OCI-LY1 (cell line): ENCODE measurements around the gene CCDC142.

Source experiments
- H2AFZ ChIP-seq: fragments of 200-600 bp; sonication (generic), shearing (Covaris generic); 2 replicates; pipeline ENCODE4 v1.6.0; 2014; ENCODE audit warnings: antibody characterized with exemption, mild to moderate bottlenecking, low read length
- H3F3A ChIP-seq: fragments of 200-600 bp; sonication (generic), shearing (Covaris generic); 2 replicates; pipeline ENCODE4 v1.6.0; 2014; ENCODE audit warnings: mild to moderate bottlenecking, antibody characterized with exemption, low read length, moderate library complexity; ENCODE audit not compliant: insufficient read depth
- H3K27ac ChIP-seq: fragments of 200-600 bp; sonication (generic); 2 replicates; pipeline ENCODE4 v1.5.1; 2014; ENCODE audit warnings: low read length, mixed run types, mild to moderate bottlenecking, low read depth; ENCODE audit not compliant: poor library complexity, severe bottlenecking
- H3K27me3 ChIP-seq: fragments of 200-600 bp; sonication (generic); 2 replicates; pipeline ENCODE4 v1.6.0; 2014; ENCODE audit warnings: antibody characterized with exemption, mild to moderate bottlenecking, low read length, moderate library complexity; ENCODE audit not compliant: insufficient read depth
- H3K36me3 ChIP-seq: fragments of 200-600 bp; sonication (generic); 2 replicates; pipeline ENCODE4 v1.6.1; 2014; ENCODE audit warnings: mild to moderate bottlenecking, antibody characterized with exemption, low read length, moderate library complexity, mixed read lengths; ENCODE audit not compliant: insufficient read depth
- H3K4me1 ChIP-seq: fragments of 200-600 bp; sonication (generic); 2 replicates; pipeline ENCODE4 v1.5.1; 2014; ENCODE audit warnings: mild to moderate bottlenecking, low read length, moderate library complexity; ENCODE audit not compliant: insufficient read depth, severe bottlenecking
- H3K4me2 ChIP-seq: fragments of 200-600 bp; sonication (generic), shearing (Covaris generic); 2 replicates; pipeline ENCODE4 v1.6.1; 2014; ENCODE audit warnings: low read length
- H3K4me3 ChIP-seq: fragments of 200-600 bp; sonication (generic); 2 replicates; pipeline ENCODE4 v1.5.1; 2014; ENCODE audit warnings: low read length, low read depth, mild to moderate bottlenecking, mixed read lengths; ENCODE audit not compliant: poor library complexity, severe bottlenecking
- H3K79me2 ChIP-seq: fragments of 200-600 bp; shearing (Covaris generic); 2 replicates; pipeline ENCODE4 v1.6.1; 2016; ENCODE audit warnings: mixed run types, low read length, mixed read lengths; ENCODE audit not compliant: insufficient read depth
- H3K9ac ChIP-seq: fragments of 200-600 bp; sonication (generic), shearing (Covaris generic); 2 replicates; pipeline ENCODE4 v1.6.1; 2014; ENCODE audit warnings: mild to moderate bottlenecking, low read length, mixed read lengths
- H3K9me2 ChIP-seq: fragments of 200-600 bp; sonication (generic), shearing (Covaris generic); 2 replicates; pipeline ENCODE4 v1.6.1; 2014; ENCODE audit warnings: low read depth, mild to moderate bottlenecking, low read length, mixed read lengths
- H3K9me3 ChIP-seq: fragments of 200-600 bp; shearing (Covaris generic); 2 replicates; pipeline ENCODE4 v1.6.1; 2014; ENCODE audit warnings: low read length, mixed read lengths
- H4K20me1 ChIP-seq: fragments of 200-600 bp; sonication (generic), shearing (Covaris generic); 2 replicates; pipeline ENCODE4 v1.6.0; 2016; ENCODE audit warnings: mild to moderate bottlenecking, low read length; ENCODE audit not compliant: insufficient read depth
- EZH2 ChIP-seq: fragments of 200-600 bp; sonication (generic), shearing (Covaris generic); IDR thresholded peaks from 2 replicates; pipeline ENCODE4 v1.8.0; 2017; ENCODE audit warnings: borderline replicate concordance, mixed run types, mild to moderate bottlenecking, antibody characterized with exemption, low read length, moderate library complexity, mixed read lengths
- TF ChIP-seq, protein P1 (sequence below): fragments of 200-600 bp; sonication (generic), shearing (Covaris generic); IDR thresholded peaks from 2 replicates; pipeline ENCODE4 v1.5.1; 2017; ENCODE audit warnings: mild to moderate bottlenecking, antibody characterized with exemption, low read length, moderate library complexity, mixed read lengths

The CCDC142 gene

GRCh38 chr2:74464406-74464805 is 18.4 kb downstream of the CCDC142 start:
- H3K9me3 ChIP-seq: no peaks in the 10 kb centered on the region
- no peaks in the 10 kb centered on the region for H4K20me1 ChIP-seq
- H3K79me2 ChIP-seq: peaks cover 4% of the 10 kb centered on the region; the same call in 1 of the 2 replicates
- H3F3A ChIP-seq: no peaks in the 10 kb centered on the region
- peak overlapping the region; percentile 88 for H3K4me2 ChIP-seq
- TF ChIP-seq, protein P1, sequence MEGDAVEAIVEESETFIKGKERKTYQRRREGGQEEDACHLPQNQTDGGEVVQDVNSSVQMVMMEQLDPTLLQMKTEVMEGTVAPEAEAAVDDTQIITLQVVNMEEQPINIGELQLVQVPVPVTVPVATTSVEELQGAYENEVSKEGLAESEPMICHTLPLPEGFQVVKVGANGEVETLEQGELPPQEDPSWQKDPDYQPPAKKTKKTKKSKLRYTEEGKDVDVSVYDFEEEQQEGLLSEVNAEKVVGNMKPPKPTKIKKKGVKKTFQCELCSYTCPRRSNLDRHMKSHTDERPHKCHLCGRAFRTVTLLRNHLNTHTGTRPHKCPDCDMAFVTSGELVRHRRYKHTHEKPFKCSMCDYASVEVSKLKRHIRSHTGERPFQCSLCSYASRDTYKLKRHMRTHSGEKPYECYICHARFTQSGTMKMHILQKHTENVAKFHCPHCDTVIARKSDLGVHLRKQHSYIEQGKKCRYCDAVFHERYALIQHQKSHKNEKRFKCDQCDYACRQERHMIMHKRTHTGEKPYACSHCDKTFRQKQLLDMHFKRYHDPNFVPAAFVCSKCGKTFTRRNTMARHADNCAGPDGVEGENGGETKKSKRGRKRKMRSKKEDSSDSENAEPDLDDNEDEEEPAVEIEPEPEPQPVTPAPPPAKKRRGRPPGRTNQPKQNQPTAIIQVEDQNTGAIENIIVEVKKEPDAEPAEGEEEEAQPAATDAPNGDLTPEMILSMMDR: no peak
- TF ChIP-seq EZH2: no peak
- H3K4me3 ChIP-seq: peak overlapping the region; percentile 90
- no peak overlapping the region for H2AFZ ChIP-seq
- H3K4me1 ChIP-seq: peaks cover 25% of the 10 kb centered on the region
- peak overlapping the region; percentile 95 for H3K9ac ChIP-seq
- peak overlapping the region; percentile 31 for H3K27ac ChIP-seq
- peaks cover 28% of the 10 kb centered on the region; the same call in 1 of the 2 replicates for H3K36me3 ChIP-seq
- H3K27me3 ChIP-seq: no peaks in the 10 kb centered on the region
- H3K9me2 ChIP-seq: no peaks in the 10 kb centered on the region

GRCh38 chr2:74462786-74463105 is 20.1 kb downstream of the CCDC142 start:
- Histone ChIP-seq H3K4me3 (no peak overlapping the region), H3K4me1 (peaks cover 33% of the 10 kb centered on the region), H3K9me3 (no peaks in the 10 kb centered on the region), H3K9me2 (no peaks in the 10 kb centered on the region), H3K27me3 (no peaks in the 10 kb centered on the region), H3K4me2 (no peak overlapping the region), H3K79me2 (peaks cover 4% of the 10 kb centered on the region; the same call in 1 of the 2 replicates), H4K20me1 (no peaks in the 10 kb centered on the region), H3K9ac (no peak overlapping the region), H3K36me3 (peaks cover 28% of the 10 kb centered on the region; the same call in 1 of the 2 replicates), H3K27ac (no peak overlapping the region), H2AFZ (no peak overlapping the region), H3F3A (no peaks in the 10 kb centered on the region)
- TF ChIP-seq, protein P1: no peak
- no peak for TF ChIP-seq EZH2

- H3K9me3 ChIP-seq: no peaks in the 10 kb centered on the region
- H2AFZ ChIP-seq: no peak overlapping the region
- H3F3A ChIP-seq: no peaks in the 10 kb centered on the region
- no peak overlapping the region for H3K9ac ChIP-seq
- no peaks in the 10 kb centered on the region for H4K20me1 ChIP-seq
- TF ChIP-seq, protein P1: no peak
- no peak for TF ChIP-seq EZH2
- H3K27ac ChIP-seq: no peak overlapping the region
- no peak overlapping the region for H3K4me3 ChIP-seq
- H3K27me3 ChIP-seq: no peaks in the 10 kb centered on the region
- H3K4me1 ChIP-seq: peaks cover 33% of the 10 kb centered on the region
- H3K36me3 ChIP-seq: peaks cover 28% of the 10 kb centered on the region; the same call in 1 of the 2 replicates
- H3K9me2 ChIP-seq: no peaks in the 10 kb centered on the region
- no peak overlapping the region for H3K4me2 ChIP-seq
- H3K79me2 ChIP-seq: peaks cover 4% of the 10 kb centered on the region; the same call in 1 of the 2 replicates
Observed at GRCh38 chr2:74462054-74462785, 20.6 kb downstream of the CCDC142 start.
